Kidney (tissue), 14 donors: ENCODE measurements around the gene CASP6. TPM values are rescaled to one million over a fixed set of nuclear protein-coding genes. Genes with fewer than 3 reads are reported as not detected.
"Not testable (repeated sequence)": the region's sequence is repeated elsewhere in the genome, so short reads cannot be mapped to it uniquely, and the experiment has no call there.

Experiments
- DNase-seq, 5 donors: peaks; one replicate each; pipeline ENCODE4 v3.0.0-alpha.2; 2013 to 2020
- FAIRE-seq: peaks from 2 replicates; lab custom pipeline; 2012; peaks lifted over from hg19 to GRCh38; lab: Jason Lieb, UNC
- H3K27ac ChIP-seq, 2 donors: one replicate each; pipeline ENCODE4 v1.7.0; 2013; ENCODE audit warnings: low read depth in 2 of 2, low read length in 2 of 2, inconsistent platforms in 1 of 2
- H3K27me3 ChIP-seq: one replicate; pipeline ENCODE4 v1.7.1; 2013; ENCODE audit warnings: low read length, inconsistent platforms; ENCODE audit not compliant: control insufficient read depth, insufficient read depth
- H3K36me3 ChIP-seq, 3 donors: one replicate each; pipeline versions ENCODE4 v1.7.0 to v1.7.1; 2013; ENCODE audit warnings: low read length in 3 of 3, control low read depth in 1 of 3, inconsistent platforms in 1 of 3; ENCODE audit not compliant: insufficient read depth in 3 of 3, control insufficient read depth in 2 of 3
- H3K4me1 ChIP-seq, 3 donors: one replicate each; pipeline versions ENCODE4 v1.7.0 to v1.7.1; 2013; ENCODE audit warnings: low read length in 3 of 3, inconsistent platforms in 1 of 3, low read depth in 1 of 3; ENCODE audit not compliant: control insufficient read depth in 2 of 3, insufficient read depth in 2 of 3
- H3K4me3 ChIP-seq, 3 donors: one replicate each; pipeline versions ENCODE4 v1.7.0 to v1.8.1; 2013; ENCODE audit warnings: low read length in 3 of 3, control low read depth in 1 of 3, inconsistent platforms in 1 of 3
- H3K9ac ChIP-seq, 3 donors: one replicate each; pipeline versions ENCODE4 v1.7.0 to v1.7.1; 2013; ENCODE audit warnings: low read length in 3 of 3, control low read depth in 1 of 3, inconsistent platforms in 1 of 3
- H3K9me3 ChIP-seq, 3 donors: one replicate each; pipeline versions ENCODE4 v1.7.0 to v1.7.1; 2013; ENCODE audit warnings: low read length in 3 of 3, control low read depth in 1 of 3, inconsistent platforms in 1 of 3; ENCODE audit not compliant: control insufficient read depth in 2 of 3, insufficient read depth in 1 of 3
- CTCF ChIP-seq: IDR thresholded peaks from 3 replicates; pipeline ENCODE4 v1.5.1; 2012; ENCODE audit warnings: mild to moderate bottlenecking, moderate library complexity, borderline replicate concordance; ENCODE audit not compliant: insufficient read depth; ENCODE audit errors: extremely low read depth
- intact Hi-C: fragments of 100-400 bp; cut with DNase I; formaldehyde crosslinking; loops from one replicate; pipeline ENCODE4 v1.11.1; 2022
- polyA plus RNA-seq: library from polyadenylated mRNA; stranded (reverse); fragments of 350-450 nt; fragmentation: Illumina TruSeq; extraction: RNeasy Lipid Tissue Mini Kit (QIAGEN cat#74804); gene quantifications from one replicate; pipeline ENCODE4 v1.2.3, GENCODE V29; 2014; ENCODE audit warnings: low read depth, low replicate concordance; ENCODE audit not compliant: insufficient read depth
- total RNA-seq: library from RNA; stranded (reverse); fragmentation: NEBNext Ultra II Directional; extraction: Animal tissue kit (Norgen Biotek cat#: 25700); gene quantifications from one replicate; pipeline ENCODE4 v1.2.1, GENCODE V29; 2021
- donor health status: control.
- donor health status: control.
- donor health status: control.
- donor health status: control.
- donor health status: control.
- donor health status: DM: yes; HTN: yes; CAD: no.
- donor health status: Normal renal cell carcinoma (clear cell type).

The CASP6 gene
- total and polyA plus RNA-seq, 2 donors from 2014 or later: 20.7 to 21.6 TPM

- FAIRE-seq (no peak), DNase-seq (no peak)
- Histone ChIP-seq H3K4me1 (no peaks in the 10 kb centered on the region), H3K4me3 (no peak overlapping the region), H3K27ac (no peak overlapping the region), H3K9ac (no peak overlapping the region), H3K27me3 (no peaks in the 10 kb centered on the region), H3K36me3 (peaks cover 0 to 2% (median 0%) of the 10 kb centered on the region in 3 donors), H3K9me3 (no peaks in the 10 kb centered on the region)
- intact Hi-C loops: no loop called here
- no peak for TF ChIP-seq CTCF
Observed at GRCh38 chr4:109682875-109683274, 20.4 kb downstream of the CASP6 start.

- H3K9me3 ChIP-seq, H3K27ac ChIP-seq, DNase-seq, FAIRE-seq, H3K9ac ChIP-seq, H3K4me3 ChIP-seq, H3K36me3 ChIP-seq, intact Hi-C loops, H3K27me3 ChIP-seq, H3K4me1 ChIP-seq: not testable (repeated sequence)
Observed at GRCh38 chr4:109678925-109679324, 24.3 kb downstream of the CASP6 start.

GRCh38 chr4:109678472-109678871, 24.8 kb downstream of the CASP6 start:
- H3K27me3 ChIP-seq, H3K36me3 ChIP-seq, intact Hi-C loops, H3K9ac ChIP-seq, H3K9me3 ChIP-seq, FAIRE-seq, H3K27ac ChIP-seq, H3K4me1 ChIP-seq, H3K4me3 ChIP-seq: not testable (repeated sequence)
- peak in 1 of 5 donors; percentile 76 for DNase-seq

GRCh38 chr4:109676886-109677285, 26.4 kb downstream of the CASP6 start:
- Histone ChIP-seq H3K9ac (no peak overlapping the region), H3K9me3 (no peaks in the 10 kb centered on the region), H3K27me3 (no peaks in the 10 kb centered on the region), H3K4me3 (no peak overlapping the region), H3K27ac (no peak overlapping the region), H3K36me3 (no peaks in the 10 kb centered on the region), H3K4me1 (no peaks in the 10 kb centered on the region)
- DNase-seq: no peak
- intact Hi-C loops: no loop called here
- TF ChIP-seq CTCF: no peak
- no peak for FAIRE-seq

- TF ChIP-seq CTCF: no peak
- no peak overlapping the region for H3K4me3 ChIP-seq
- H3K36me3 ChIP-seq: no peaks in the 10 kb centered on the region
- intact Hi-C loops: no loop called here
- no peaks in the 10 kb centered on the region for H3K9me3 ChIP-seq
- FAIRE-seq (no peak), DNase-seq (no peak)
- no peaks in the 10 kb centered on the region for H3K4me1 ChIP-seq
- no peaks in the 10 kb centered on the region for H3K27me3 ChIP-seq
- H3K9ac ChIP-seq: no peak overlapping the region
- no peak overlapping the region for H3K27ac ChIP-seq
Observed at GRCh38 chr4:109675843-109676242, 27.4 kb downstream of the CASP6 start.
